Muscle layer of colon (tissue), 2 donors: Measurements from ENCODE around the gene TRIP10.

Source experiments
- H3K27ac ChIP-seq: one replicate; pipeline ENCODE4 v1.7.0; 2013; ENCODE audit warnings: low read depth, mild to moderate bottlenecking, low read length, moderate library complexity
- H3K27me3 ChIP-seq, 2 donors: one replicate each; pipeline ENCODE4 v1.7.0; 2013; ENCODE audit warnings: low read length in 2 of 2, mild to moderate bottlenecking in 2 of 2; ENCODE audit not compliant: insufficient read depth in 2 of 2, control insufficient read depth in 1 of 2
- H3K36me3 ChIP-seq: one replicate; pipeline ENCODE4 v1.7.0; 2013; ENCODE audit warnings: mild to moderate bottlenecking, low read length; ENCODE audit not compliant: insufficient read depth
- H3K4me1 ChIP-seq: one replicate; pipeline ENCODE4 v1.7.0; 2013; ENCODE audit warnings: mild to moderate bottlenecking, low read length; ENCODE audit not compliant: insufficient read depth
- H3K4me3 ChIP-seq, 2 donors: one replicate each; pipeline ENCODE4 v1.7.0; 2013; ENCODE audit warnings: low read length in 2 of 2, low read depth in 1 of 2, mild to moderate bottlenecking in 1 of 2, moderate library complexity in 1 of 2
- H3K9ac ChIP-seq: one replicate; pipeline ENCODE4 v1.7.0; 2013; ENCODE audit warnings: low read length
- H3K9me3 ChIP-seq: one replicate; pipeline ENCODE4 v1.7.0; 2013; ENCODE audit warnings: mild to moderate bottlenecking, low read length
- donor health status: abdominal sarcoma.
- donor health status: Adenocarcinoma of cecum.

The TRIP10 gene

GRCh38 chr19:6739390-6739882 is at the start of gene TRIP10:
Gene TRIP10 (plus strand): TSS chr19:6739680. CDS start chr19:6739762, 82 bp downstream.
- Histone ChIP-seq H3K4me3 (peak within 1 kb of the TSS; percentile 87 to 95), H3K4me1 (peaks cover 40% of the 10 kb centered on the region), H3K9ac (peak within 1 kb of the TSS; percentile 80), H3K9me3 (no peaks in the 10 kb centered on the region), H3K27ac (peak within 1 kb of the TSS; percentile 98), H3K36me3 (peaks cover 15% of the 10 kb centered on the region), H3K27me3 (no peaks in the 10 kb centered on the region)

GRCh38 chr19:6690160-6690885 is 49.2 kb upstream of the TRIP10 start:
- Histone ChIP-seq H3K27ac (no peak overlapping the region), H3K27me3 (no peaks in the 10 kb centered on the region), H3K9ac (no peak overlapping the region), H3K9me3 (no peaks in the 10 kb centered on the region), H3K4me3 (no peak overlapping the region), H3K36me3 (no peaks in the 10 kb centered on the region), H3K4me1 (no peaks in the 10 kb centered on the region)

DNA sequence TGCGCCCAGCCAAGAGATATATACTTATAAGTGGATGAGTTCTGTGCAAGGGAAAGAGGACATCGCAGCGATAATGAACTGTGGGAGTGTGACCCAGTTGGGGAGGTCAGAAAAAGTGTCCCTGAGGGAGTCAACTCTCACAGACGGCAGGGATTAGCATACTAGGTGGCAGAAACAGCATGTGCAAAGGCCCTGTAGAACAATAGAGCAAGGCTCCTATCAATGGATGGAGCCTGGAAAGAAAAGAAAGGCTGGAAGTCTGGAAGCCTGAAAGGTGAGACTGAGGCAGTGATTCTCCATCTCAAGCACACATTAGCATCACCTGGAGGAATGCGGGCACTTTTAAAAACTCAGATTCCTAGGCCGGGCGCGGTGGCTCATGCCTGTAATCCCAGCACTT is 48.1 kb upstream of the TRIP10 start:
- no peaks in the 10 kb centered on the region for H3K27me3 ChIP-seq
- no peaks in the 10 kb centered on the region for H3K36me3 ChIP-seq
- no peaks in the 10 kb centered on the region for H3K4me1 ChIP-seq
- no peak overlapping the region for H3K27ac ChIP-seq
- H3K4me3 ChIP-seq = no peak overlapping the region
- H3K9me3 ChIP-seq = no peaks in the 10 kb centered on the region
- no peak overlapping the region for H3K9ac ChIP-seq

GRCh38 chr19:6692027-6692426 is 47.5 kb upstream of the TRIP10 start:
- H3K9ac ChIP-seq = no peak overlapping the region
- no peak overlapping the region for H3K4me3 ChIP-seq
- H3K36me3 ChIP-seq = no peaks in the 10 kb centered on the region
- H3K4me1 ChIP-seq = no peaks in the 10 kb centered on the region
- no peaks in the 10 kb centered on the region for H3K27me3 ChIP-seq
- no peak overlapping the region for H3K27ac ChIP-seq
- no peaks in the 10 kb centered on the region for H3K9me3 ChIP-seq

DNA sequence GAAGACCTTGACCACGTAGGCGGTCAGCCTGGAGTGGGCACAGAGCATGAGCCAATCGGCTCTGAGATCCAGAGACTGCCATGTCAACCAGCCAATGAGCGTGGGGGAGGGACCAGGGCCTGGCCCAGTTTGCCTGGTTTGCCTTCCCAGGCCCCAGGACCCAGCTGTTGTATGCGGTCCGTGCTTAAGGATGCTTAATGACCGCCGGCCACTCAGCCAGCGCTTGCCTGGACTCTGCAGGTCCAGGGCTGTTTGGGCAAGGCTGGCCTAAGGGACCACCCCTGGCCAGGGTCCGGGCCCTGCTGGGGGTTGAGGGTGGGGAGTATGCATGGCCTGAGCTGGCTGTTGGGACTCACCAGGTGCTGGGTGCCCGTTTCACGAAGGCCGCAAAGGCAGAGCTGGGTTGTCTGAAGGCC is 46.4 kb upstream of the TRIP10 start:
- Histone ChIP-seq H3K36me3 (no peaks in the 10 kb centered on the region), H3K4me1 (no peaks in the 10 kb centered on the region), H3K9me3 (no peaks in the 10 kb centered on the region), H3K27me3 (no peaks in the 10 kb centered on the region), H3K4me3 (no peak overlapping the region), H3K9ac (no peak overlapping the region), H3K27ac (no peak overlapping the region)

DNA sequence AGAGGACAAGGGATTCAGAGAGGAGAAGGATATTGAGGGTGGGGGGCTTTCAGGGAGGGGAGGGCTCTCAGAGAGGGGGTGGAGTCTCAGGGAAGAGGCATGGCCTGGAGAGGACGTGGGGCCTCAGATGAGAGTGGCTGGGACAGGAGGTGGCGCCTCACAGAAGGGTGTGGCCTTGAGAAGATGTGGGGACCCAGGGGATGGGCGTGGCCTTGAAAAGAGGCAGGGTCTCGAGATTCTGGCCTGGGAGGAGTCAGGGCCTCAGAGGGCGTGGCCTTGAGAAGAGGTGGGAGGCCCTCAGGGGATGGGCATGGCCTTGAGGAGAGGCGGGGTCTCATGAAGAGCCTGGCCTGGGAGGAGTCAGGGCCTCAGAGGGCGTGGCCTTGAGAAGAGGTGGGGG is 45.8 kb upstream of the TRIP10 start:
- Histone ChIP-seq H3K27ac (no peak overlapping the region), H3K36me3 (no peaks in the 10 kb centered on the region), H3K9ac (no peak overlapping the region), H3K4me1 (no peaks in the 10 kb centered on the region), H3K27me3 (no peaks in the 10 kb centered on the region), H3K9me3 (no peaks in the 10 kb centered on the region), H3K4me3 (no peak overlapping the region)

GRCh38 chr19:6694147-6694815 is 45.2 kb upstream of the TRIP10 start:
- H3K4me3 ChIP-seq = no peak overlapping the region
- no peaks in the 10 kb centered on the region for H3K27me3 ChIP-seq
- no peaks in the 10 kb centered on the region for H3K9me3 ChIP-seq
- H3K4me1 ChIP-seq = no peaks in the 10 kb centered on the region
- no peaks in the 10 kb centered on the region for H3K36me3 ChIP-seq
- no peak overlapping the region for H3K27ac ChIP-seq
- no peak overlapping the region for H3K9ac ChIP-seq

GRCh38 chr19:6696239-6696820 is 43.1 kb upstream of the TRIP10 start:
- H3K27ac ChIP-seq = no peak overlapping the region
- H3K27me3 ChIP-seq = no peaks in the 10 kb centered on the region
- no peaks in the 10 kb centered on the region for H3K4me1 ChIP-seq
- no peak overlapping the region for H3K4me3 ChIP-seq
- no peaks in the 10 kb centered on the region for H3K36me3 ChIP-seq
- no peaks in the 10 kb centered on the region for H3K9me3 ChIP-seq
- no peak overlapping the region for H3K9ac ChIP-seq

GRCh38 chr19:6697291-6697690 is 42.2 kb upstream of the TRIP10 start:
- H3K9me3 ChIP-seq = no peaks in the 10 kb centered on the region
- H3K4me1 ChIP-seq = no peaks in the 10 kb centered on the region
- no peak overlapping the region for H3K27ac ChIP-seq
- no peaks in the 10 kb centered on the region for H3K27me3 ChIP-seq
- H3K4me3 ChIP-seq = no peak overlapping the region
- H3K36me3 ChIP-seq = no peaks in the 10 kb centered on the region
- no peak overlapping the region for H3K9ac ChIP-seq

GRCh38 chr19:6699935-6700334 is 39.5 kb upstream of the TRIP10 start:
- no peaks in the 10 kb centered on the region for H3K9me3 ChIP-seq
- no peak overlapping the region for H3K4me3 ChIP-seq
- no peaks in the 10 kb centered on the region for H3K27me3 ChIP-seq
- no peaks in the 10 kb centered on the region for H3K36me3 ChIP-seq
- no peak overlapping the region for H3K27ac ChIP-seq
- H3K9ac ChIP-seq = no peak overlapping the region
- no peaks in the 10 kb centered on the region for H3K4me1 ChIP-seq

DNA sequence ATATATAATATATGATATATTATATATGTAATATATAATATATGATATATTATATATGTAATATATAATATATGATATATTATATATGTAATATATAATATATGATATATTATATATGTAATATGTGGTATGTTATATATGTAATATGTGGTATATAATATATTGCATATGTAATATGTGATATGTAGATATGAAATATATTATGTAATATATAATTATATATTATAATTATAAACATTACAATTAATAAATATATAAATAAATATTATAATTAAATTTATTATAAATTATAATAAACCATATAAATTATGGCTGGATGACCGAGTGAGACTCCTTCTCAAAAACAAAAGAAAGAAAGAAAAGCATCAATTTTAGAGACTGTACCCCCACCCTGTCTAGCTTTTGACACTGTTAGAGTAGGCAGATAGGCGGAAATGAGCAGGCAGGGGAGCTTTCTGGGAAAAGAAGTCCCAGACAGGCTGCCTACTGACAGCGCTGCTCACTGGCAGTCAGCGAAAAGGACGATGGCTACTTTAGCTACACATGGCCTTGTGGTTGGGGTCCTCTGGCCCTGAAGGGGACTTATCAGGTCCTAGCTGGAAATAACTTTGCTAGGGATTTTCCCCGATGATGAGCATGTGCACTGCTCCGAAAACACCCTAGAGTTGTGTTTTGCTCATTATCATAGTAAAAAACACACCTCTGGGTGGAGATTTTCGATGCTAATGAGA is 38.7 kb upstream of the TRIP10 start:
- Histone ChIP-seq H3K27me3 (no peaks in the 10 kb centered on the region), H3K4me1 (no peaks in the 10 kb centered on the region), H3K9me3 (no peaks in the 10 kb centered on the region), H3K36me3 (no peaks in the 10 kb centered on the region), H3K4me3 (no peak overlapping the region), H3K9ac (no peak overlapping the region), H3K27ac (no peak overlapping the region)
